ENCODE measurements around the gene MGA.

Gene MGA

GRCh38 chr15:41789236-41789635, 129.0 kb downstream of the MGA start:
- no peak for DNase-seq

- DNase-seq, result no peak
Observed at GRCh38 chr15:41789662-41790061, 129.5 kb downstream of the MGA start.

- DNase-seq, result no peak
Observed at GRCh38 chr15:41790169-41790568, 130.0 kb downstream of the MGA start.

GRCh38 chr15:41790756-41791546, 130.7 kb downstream of the MGA start:
- no peak for DNase-seq

GRCh38 chr15:41791547-41791937, 131.3 kb downstream of the MGA start:
- DNase-seq, result no peak

GRCh38 chr15:41792000-41792637, 131.9 kb downstream of the MGA start:
- no peak for DNase-seq

GRCh38 chr15:41794081-41794480, 133.9 kb downstream of the MGA start:
- DNase-seq, result no peak

GRCh38 chr15:41795996-41796856, 136.0 kb downstream of the MGA start:
- DNase-seq, result no peak

- no peak for DNase-seq
Observed at GRCh38 chr15:41797201-41797944, 137.2 kb downstream of the MGA start.

GRCh38 chr15:41798607-41799487, 138.6 kb downstream of the MGA start:
- DNase-seq, result no peak

GRCh38 chr15:41799488-41799805, 139.2 kb downstream of the MGA start:
- no peak for DNase-seq

GRCh38 chr15:41801185-41801584, 141.0 kb downstream of the MGA start:
- no peak for DNase-seq

GRCh38 chr15:41801850-41802455, 141.7 kb downstream of the MGA start:
- no peak for DNase-seq

GRCh38 chr15:41804361-41804760, 144.2 kb downstream of the MGA start:
- no peak for DNase-seq

GRCh38 chr15:41804916-41805666, 144.9 kb downstream of the MGA start:
- no peak for DNase-seq

GRCh38 chr15:41805711-41806110, 145.5 kb downstream of the MGA start:
- no peak for DNase-seq

- DNase-seq, result no peak
Observed at GRCh38 chr15:41806291-41807181, 146.3 kb downstream of the MGA start.

GRCh38 chr15:41809121-41809520, 148.9 kb downstream of the MGA start:
- no peak for DNase-seq

- DNase-seq, result no peak
Observed at GRCh38 chr15:41809526-41810220, 149.5 kb downstream of the MGA start.
